Transverse colon (tissue), 3 donors: ENCODE results near the gene CGB1.

Experiments
- POLR2A ChIP-seq: fragments of 450-650 bp; IDR thresholded peaks from one replicate; pipeline ENCODE4 v1.6.1; 2016; ENCODE audit warnings: antibody characterized with exemption, mild to moderate bottlenecking, moderate library complexity
- TF ChIP-seq, protein P1 (sequence below), 5 experiments: fragments of 200-600 bp in 3 of 5; fragments of 450-650 bp in 2 of 5; sonication (generic) in 3 of 5; IDR thresholded peaks; 1 replicate in 2 of 5; 2 replicates in 3 of 5; pipeline ENCODE4 v1.5.1; 2016 to 2017; ENCODE audit warnings: antibody characterized with exemption in 5 of 5, inconsistent platforms in 3 of 5, mild to moderate bottlenecking in 2 of 5, moderate library complexity in 1 of 5

DNA sequence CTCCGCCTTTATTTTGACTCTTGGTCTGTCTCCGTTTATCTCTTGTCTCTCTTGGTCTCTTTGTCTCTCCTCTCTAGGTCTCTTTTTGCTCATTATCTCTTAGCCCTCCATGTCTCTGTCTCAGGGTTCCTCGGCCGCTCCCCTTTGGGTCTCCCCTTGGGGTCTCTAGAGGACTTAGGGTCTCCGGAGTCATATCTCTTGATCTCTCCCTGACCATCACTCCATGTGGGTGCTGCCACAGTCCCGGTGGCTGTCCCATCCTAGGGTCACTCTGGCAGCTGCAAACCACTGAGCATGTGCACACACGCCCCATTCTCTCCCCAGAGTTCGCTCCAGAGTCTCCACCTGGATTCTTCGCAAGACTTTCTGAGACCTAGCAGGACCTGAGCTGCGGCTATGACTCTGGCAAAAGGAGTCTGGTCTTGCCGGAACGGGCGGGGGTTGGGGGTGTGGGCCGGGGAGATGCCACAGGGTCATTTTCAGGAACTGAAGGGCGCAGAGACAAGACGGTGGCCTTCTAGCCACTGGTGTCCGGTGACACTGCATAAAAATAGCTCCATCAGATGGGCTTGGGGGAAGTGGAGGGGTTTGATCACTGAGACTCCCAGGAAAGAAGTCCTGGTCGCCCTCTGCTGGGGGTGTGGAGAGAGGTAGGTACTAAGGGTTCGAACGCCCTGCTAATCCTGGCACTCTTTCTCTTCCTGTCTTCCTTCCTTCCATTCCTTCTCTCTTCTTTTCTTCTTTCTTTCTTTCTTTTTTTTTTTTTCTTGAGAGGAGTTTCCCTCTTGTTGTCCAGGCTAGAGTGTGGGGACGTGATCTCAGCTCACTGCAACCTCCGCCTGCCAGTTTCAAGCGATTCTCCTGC, 37.1 kb upstream of the CGB1 start:
- TF ChIP-seq, protein P1, sequence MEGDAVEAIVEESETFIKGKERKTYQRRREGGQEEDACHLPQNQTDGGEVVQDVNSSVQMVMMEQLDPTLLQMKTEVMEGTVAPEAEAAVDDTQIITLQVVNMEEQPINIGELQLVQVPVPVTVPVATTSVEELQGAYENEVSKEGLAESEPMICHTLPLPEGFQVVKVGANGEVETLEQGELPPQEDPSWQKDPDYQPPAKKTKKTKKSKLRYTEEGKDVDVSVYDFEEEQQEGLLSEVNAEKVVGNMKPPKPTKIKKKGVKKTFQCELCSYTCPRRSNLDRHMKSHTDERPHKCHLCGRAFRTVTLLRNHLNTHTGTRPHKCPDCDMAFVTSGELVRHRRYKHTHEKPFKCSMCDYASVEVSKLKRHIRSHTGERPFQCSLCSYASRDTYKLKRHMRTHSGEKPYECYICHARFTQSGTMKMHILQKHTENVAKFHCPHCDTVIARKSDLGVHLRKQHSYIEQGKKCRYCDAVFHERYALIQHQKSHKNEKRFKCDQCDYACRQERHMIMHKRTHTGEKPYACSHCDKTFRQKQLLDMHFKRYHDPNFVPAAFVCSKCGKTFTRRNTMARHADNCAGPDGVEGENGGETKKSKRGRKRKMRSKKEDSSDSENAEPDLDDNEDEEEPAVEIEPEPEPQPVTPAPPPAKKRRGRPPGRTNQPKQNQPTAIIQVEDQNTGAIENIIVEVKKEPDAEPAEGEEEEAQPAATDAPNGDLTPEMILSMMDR (IDR thresholded peaks at IDR 0.05): peak in 1 of 5 experiments; percentile 5
- TF ChIP-seq POLR2A: no peak
